HEK293T (cell line): ENCODE results near the gene ANKRD11.

Source experiments
- ARNT ChIP-seq: fragments of 450-650 bp; IDR thresholded peaks from 2 replicates; pipeline ENCODE4 v1.6.1; 2017; ENCODE audit warnings: mild to moderate bottlenecking
- BHLHE40 ChIP-seq: fragments of 450-650 bp; IDR thresholded peaks from 2 replicates; pipeline ENCODE4 v1.6.1; 2016; ENCODE audit warnings: mild to moderate bottlenecking, moderate library complexity, borderline replicate concordance
- CTBP1 ChIP-seq: fragments of 450-650 bp; IDR thresholded peaks from 2 replicates; pipeline ENCODE4 v1.6.1; 2016; ENCODE audit warnings: borderline replicate concordance
- FOXA1 ChIP-seq: fragments of 450-650 bp; IDR thresholded peaks from 2 replicates; pipeline ENCODE4 v1.6.1; 2016; ENCODE audit warnings: mild to moderate bottlenecking
- FOXK2 ChIP-seq: fragments of 450-650 bp; IDR thresholded peaks from 2 replicates; pipeline ENCODE4 v1.6.1; 2016; ENCODE audit warnings: mild to moderate bottlenecking
- FOXM1 ChIP-seq: fragments of 450-650 bp; IDR thresholded peaks from 2 replicates; pipeline ENCODE4 v1.6.1; 2017; ENCODE audit warnings: mild to moderate bottlenecking, borderline replicate concordance
- HDGF ChIP-seq: fragments of 450-650 bp; IDR thresholded peaks from 2 replicates; pipeline ENCODE4 v1.6.1; 2017; ENCODE audit warnings: antibody characterized with exemption, borderline replicate concordance
- NFRKB ChIP-seq: fragments of 450-650 bp; IDR thresholded peaks from 2 replicates; pipeline ENCODE4 v1.6.1; 2016; ENCODE audit warnings: mild to moderate bottlenecking, moderate library complexity
- PKNOX1 ChIP-seq: fragments of 450-650 bp; IDR thresholded peaks from 2 replicates; pipeline ENCODE4 v1.6.1; 2016
- SP1 ChIP-seq: fragments of 450-650 bp; IDR thresholded peaks from 2 replicates; pipeline ENCODE4 v1.6.1; 2017
- SUZ12 ChIP-seq: fragments of 450-650 bp; IDR thresholded peaks from 2 replicates; pipeline ENCODE4 v1.6.1; 2016; ENCODE audit warnings: mild to moderate bottlenecking
- TARDBP ChIP-seq: fragments of 450-650 bp; IDR thresholded peaks from 2 replicates; pipeline ENCODE4 v1.6.1; 2016
- ZNF384 ChIP-seq: fragments of 450-650 bp; IDR thresholded peaks from 2 replicates; pipeline ENCODE4 v1.6.1; 2016

- TF ChIP-seq PKNOX1 (no peak), FOXA1 (no peak), FOXK2 (no peak), ZNF384 (no peak), TARDBP (no peak), BHLHE40 (no peak), NFRKB (no peak), FOXM1 (no peak), CTBP1 (no peak), SP1 (no peak), SUZ12 (no peak), ARNT (no peak), HDGF (no peak)
Measured at GRCh38 chr16:89498839-89499238, 8.5 kb upstream of the ANKRD11 start.
